GM11168 (cell line): ENCODE measurements around the gene PFN2.

Experiments used
- in situ Hi-C: fragments of 300-500 bp; cut with MboI; formaldehyde crosslinking; loops from one replicate; pipeline ENCODE4 v1.12.0; 2022; ENCODE audit warnings: low sequenced_read_pairs; ENCODE audit not compliant: unreplicated experiment

PFN2 gene

GRCh38 chr3:149934524-149934923 lies 36.2 kb downstream of the PFN2 start:
- in situ Hi-C loops: no loop called here

GRCh38 chr3:149933858-149934257 lies 36.8 kb downstream of the PFN2 start:
- in situ Hi-C loops: no loop called here

DNA sequence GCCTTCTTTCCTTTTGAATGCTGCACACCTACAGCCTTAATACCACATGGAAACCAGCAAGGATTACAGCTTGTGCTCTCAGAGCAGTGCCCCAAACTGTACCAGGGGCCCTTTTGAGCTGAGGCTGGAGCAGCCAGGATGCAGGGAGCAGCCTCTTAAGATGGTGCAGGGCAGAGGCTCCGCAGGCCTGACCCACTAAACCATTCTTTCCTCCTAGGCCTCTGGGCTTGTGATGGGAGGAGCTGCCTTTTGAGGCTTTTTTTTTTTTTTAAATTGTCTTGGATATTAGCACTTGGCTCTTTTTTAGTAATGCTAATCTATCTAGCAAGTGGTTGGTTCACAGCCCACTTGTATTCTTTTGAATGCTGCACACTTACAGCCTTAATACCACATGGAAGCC lies 37.7 kb downstream of the PFN2 start:
- in situ Hi-C loops: no loop called here

GRCh38 chr3:149920119-149920518 lies 50.6 kb downstream of the PFN2 start:
- in situ Hi-C loops: no loop called here

DNA sequence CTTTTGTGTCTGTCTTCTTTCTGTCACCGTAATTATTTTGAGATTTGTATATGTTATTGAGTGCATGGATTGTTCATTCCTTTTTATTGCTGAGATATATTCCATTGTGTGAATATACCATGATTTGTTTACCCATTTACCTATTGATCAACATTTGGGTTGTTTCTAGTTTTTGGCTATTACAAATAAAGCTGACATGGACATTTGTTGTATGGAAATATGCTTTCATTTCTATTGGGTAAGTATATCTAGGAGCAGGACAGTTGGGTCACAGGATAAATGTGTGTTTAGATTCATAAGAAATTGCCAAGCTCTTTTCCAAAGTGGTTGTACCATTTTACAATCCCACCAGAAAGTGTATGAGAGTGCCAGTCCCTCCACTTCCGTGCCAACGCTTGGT lies 51.2 kb downstream of the PFN2 start:
- in situ Hi-C loops: no loop called here

DNA sequence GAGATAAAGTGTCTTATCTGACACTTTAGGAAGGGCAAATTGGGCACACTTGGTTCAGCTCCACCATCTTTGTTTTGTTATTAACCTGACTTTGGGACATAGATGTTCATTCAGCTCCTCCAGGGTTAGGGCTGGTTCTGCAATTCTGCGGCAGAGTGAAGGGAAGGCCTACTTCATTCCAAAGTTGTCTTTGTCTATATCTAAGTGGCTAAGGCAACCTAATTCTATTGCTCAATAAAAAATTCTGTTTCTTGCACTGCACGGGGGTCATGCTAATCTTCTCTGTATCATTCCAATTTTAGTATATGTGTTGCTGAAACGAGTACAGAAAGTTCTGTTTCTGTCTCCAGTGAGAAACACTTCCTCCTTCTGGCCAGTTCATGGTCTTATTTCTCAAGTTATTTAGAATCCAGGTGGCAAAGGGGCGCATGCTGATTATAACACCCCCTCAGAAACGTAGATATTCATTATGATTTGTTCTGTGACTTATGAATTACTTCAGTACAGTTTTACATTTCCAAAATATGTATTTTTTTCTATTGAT lies 53.5 kb downstream of the PFN2 start:
- in situ Hi-C loops: no loop called here
